Prostate gland (tissue), 2 donors: ENCODE measurements around the gene MPC1.

ENCODE experiments used
- CTCF ChIP-seq, 4 experiments: fragments of 200-600 bp in 2 of 4; fragments of 450-650 bp in 2 of 4; sonication (generic) in 2 of 4; IDR thresholded peaks; 1 replicate in 3 of 4; 2 replicates in 1 of 4; pipeline ENCODE4 v1.5.1; 2016 to 2019; ENCODE audit warnings: antibody characterized with exemption in 4 of 4, mild to moderate bottlenecking in 2 of 4, moderate library complexity in 2 of 4
- POLR2A ChIP-seq: fragments of 450-650 bp; IDR thresholded peaks from one replicate; pipeline ENCODE4 v1.6.1; 2016; ENCODE audit warnings: antibody characterized with exemption, mild to moderate bottlenecking
- POLR2AphosphoS5 ChIP-seq: sonication (generic); formaldehyde crosslinking; IDR thresholded peaks from one replicate; pipeline ENCODE4 v1.6.1; 2017; ENCODE audit warnings: antibody characterized with exemption

DNA sequence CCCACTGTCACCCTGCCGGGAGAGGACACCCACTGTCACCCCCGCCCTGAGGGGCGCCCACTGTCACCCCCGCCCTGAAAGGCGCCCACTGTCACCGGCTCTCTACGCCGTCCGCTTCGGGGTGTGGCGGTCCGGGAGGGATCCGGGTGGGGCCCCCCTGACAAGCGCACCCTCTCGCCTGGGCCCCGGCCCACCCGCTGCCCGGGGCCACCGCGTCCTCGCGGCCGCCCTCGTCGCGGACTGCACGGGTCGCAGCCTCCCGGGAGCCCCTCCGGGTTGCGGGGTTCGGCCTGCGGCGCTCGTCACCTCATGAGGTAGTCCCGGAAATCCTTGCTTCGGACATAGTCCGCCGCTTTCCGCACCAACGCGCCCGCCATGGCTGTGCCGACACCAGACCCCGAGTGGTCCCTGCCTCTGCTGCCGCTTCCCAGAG is 224 bp downstream of the MPC1 start:
- no peak for TF ChIP-seq CTCF (IDR thresholded peaks at IDR 0.05)
- TF ChIP-seq POLR2AphosphoS5 = no peak
- no peak for TF ChIP-seq POLR2A
